ENCODE measurements around the gene RASA1.
"Not testable (repeated sequence)": the region's sequence is repeated elsewhere in the genome, so short reads cannot be mapped to it uniquely, and the experiment has no call there.

RASA1 gene

DNA sequence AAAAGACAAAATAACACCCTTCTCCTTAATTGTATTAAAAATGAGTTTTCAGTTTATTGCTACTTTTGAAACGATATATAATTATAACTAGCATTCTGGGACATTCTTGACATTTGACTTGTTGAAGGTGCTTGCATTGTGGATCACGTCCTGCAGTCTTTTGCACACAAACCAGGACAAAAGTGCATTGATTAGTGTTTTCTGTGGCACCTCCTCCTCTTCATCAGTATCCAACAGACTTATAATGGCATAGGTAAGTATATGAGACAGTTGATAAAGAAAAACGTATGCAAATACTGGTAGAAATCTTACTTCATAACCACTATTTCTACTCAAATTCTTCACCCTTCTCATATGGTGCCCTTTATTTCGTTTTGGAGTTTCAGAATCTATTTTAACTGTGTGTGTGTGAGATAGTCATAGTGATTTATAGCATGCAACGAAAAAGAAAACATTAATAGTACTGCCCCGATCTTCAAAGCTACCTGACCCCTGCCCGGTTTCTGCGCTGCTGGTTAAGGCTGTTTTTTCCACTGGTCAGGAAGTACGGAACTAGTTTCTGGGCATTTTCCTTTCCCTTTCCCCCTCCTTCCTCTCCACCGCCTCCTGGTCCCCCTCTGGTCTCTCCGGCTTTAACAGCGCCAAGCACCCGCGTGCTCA is 639 bp upstream of the RASA1 start:
- TF ChIP-seq POLR2A (IDR thresholded peaks at IDR 0.05; ENCODE audit: low read length) (no peak), GATA1 (IDR thresholded peaks at IDR 0.05; ENCODE audit: low read depth, low read length) (no peak)

DNA sequence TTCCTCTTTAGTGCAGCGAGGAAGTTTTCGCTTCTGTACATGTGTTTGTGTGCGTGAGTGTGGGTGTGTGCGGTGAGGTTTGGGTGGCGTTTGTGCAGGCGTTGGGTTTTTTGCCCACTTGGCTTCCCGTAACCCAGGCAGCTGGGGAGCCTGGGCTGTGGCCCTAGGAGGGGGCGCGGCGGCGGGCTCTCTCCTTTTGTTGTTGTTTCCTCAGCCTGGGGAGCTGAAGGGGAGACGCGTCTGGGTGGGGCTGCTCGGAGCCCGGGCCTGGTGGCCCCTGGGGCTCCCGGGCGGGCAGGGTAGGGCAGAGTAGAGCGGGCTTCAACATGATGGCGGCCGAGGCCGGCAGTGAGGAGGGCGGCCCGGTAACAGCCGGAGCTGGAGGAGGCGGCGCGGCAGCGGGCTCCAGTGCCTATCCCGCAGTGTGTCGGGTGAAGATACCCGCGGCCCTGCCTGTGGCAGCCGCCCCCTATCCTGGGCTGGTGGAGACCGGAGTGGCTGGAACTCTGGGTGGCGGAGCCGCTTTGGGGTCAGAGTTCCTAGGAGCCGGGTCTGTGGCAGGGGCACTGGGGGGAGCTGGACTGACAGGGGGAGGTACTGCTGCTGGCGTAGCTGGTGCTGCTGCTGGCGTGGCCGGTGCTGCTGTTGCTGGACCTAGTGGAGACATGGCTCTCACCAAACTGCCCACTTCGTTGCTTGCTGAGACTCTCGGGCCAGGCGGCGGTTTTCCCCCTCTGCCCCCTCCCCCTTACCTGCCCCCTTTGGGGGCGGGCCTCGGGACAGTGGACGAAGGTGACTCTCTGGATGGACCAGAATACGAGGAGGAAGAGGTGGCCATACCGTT is 665 bp downstream of the RASA1 start:
- peak; percentile 85 to 87 for DNase-seq
- TF ChIP-seq GATA1 (IDR thresholded peaks at IDR 0.05; ENCODE audit: low read depth, low read length) (no peak), POLR2A (IDR thresholded peaks at IDR 0.05; ENCODE audit: low read length) (peak; percentile 1)

More for the DNA sequence above, 639 bp upstream of the RASA1 start:
- peak in 1 of 2 experiments; percentile 42 for DNase-seq

DNA sequence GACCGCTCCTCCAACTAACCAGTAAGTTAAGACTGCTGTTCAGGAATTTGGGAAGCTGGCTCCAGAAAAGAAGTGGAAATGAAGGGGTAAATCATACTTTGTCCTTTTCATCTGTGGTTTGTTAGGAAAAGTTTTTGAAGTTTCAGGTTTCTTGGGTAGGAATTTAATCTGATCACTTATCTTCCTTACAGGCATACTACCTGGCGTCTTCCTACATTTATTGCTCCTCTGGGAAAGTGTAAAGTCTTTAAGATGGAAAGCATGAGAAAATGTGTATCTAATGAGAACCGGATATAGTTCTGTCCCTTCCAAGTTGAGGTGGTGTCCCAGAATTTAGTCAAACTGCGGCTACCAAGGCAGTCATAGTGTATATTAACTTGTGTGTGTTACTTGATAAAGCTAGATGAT is 1.3 kb downstream of the RASA1 start:
- peak in 1 of 2 experiments; percentile 31 for DNase-seq
- TF ChIP-seq POLR2A (IDR thresholded peaks at IDR 0.05; ENCODE audit: low read length) (no peak), GATA1 (IDR thresholded peaks at IDR 0.05; ENCODE audit: low read depth, low read length) (no peak)

GRCh38 chr5:87270888-87271287 is 3.2 kb downstream of the RASA1 start:
- DNase-seq = not testable (repeated sequence)

DNA sequence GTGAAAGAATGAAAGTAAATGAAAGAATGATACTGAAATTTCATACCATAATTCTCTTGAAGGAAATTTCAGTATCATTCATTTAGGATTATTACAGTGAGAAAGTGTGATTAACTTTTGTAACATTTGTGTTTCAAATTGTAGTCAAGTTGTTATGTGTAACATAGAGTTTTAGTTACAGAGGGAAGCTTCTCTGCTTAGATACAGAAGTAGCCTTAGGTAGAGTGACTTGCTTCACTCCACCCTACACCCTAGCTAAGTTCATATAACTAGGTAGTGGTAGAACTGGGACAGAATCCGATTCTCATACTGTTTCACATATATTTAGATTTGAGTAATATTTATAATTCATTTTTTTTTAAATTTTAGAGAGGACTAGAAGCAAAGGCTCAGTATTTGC is 9.0 kb downstream of the RASA1 start:
- no peak for DNase-seq
- no peak for TF ChIP-seq GATA1 (IDR thresholded peaks at IDR 0.05; ENCODE audit: low read depth, low read length)
- TF ChIP-seq POLR2A (IDR thresholded peaks at IDR 0.05; ENCODE audit: low read length) = no peak

DNA sequence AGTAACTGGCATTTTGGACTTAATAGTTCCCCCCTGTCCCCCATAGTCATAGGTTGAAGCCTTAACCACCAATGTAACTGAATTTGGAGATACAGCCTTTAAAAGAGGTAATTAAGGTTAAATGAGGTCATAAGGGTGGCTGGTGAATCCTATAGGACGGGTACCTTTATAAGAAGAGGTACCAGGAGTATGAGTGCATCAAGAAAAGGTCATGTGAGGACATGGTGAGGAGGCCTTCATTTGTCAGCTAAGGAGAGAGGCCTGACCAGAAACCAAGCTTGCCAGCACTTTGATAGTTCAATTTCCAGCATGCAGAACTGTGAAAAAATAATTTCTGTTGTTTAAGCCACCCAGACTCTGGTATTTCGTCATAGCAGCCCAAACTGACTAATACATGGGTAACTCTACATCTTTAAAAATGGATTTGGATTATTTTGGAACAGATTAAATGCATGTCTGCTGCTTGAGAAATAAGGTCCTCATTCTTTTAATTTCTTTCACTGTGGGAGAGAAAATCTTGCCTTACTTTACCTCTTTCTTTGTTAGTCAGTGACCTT is 9.7 kb downstream of the RASA1 start:
- TF ChIP-seq POLR2A (IDR thresholded peaks at IDR 0.05; ENCODE audit: low read length) (no peak), GATA1 (IDR thresholded peaks at IDR 0.05; ENCODE audit: low read depth, low read length) (no peak)
- no peak for DNase-seq

DNA sequence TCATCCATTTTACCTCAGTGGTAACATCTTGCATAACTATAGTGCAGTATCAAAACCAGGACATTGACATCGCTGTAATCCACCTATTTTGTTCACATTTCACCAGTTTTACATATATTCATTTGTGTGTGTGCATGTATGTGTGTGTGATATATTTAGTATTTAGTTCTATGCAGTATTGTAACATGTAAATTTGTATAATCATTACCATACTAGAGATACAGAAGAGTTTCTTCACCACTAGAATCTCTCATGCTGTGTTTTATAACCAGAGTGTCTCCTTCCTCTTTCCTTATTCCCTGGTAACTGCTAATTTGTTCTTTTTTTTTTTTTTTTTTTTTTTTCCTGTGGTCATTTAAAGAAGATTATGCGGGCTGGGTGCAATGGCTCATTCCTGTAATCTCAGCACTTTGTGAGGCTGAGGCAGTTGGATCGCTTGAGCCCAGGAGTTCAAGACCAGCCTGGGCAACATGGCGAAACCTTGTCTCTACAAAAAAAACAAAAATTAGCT is 11.0 kb downstream of the RASA1 start:
- DNase-seq = no peak
- TF ChIP-seq POLR2A (IDR thresholded peaks at IDR 0.05; ENCODE audit: low read length) (no peak), GATA1 (IDR thresholded peaks at IDR 0.05; ENCODE audit: low read depth, low read length) (no peak)

DNA sequence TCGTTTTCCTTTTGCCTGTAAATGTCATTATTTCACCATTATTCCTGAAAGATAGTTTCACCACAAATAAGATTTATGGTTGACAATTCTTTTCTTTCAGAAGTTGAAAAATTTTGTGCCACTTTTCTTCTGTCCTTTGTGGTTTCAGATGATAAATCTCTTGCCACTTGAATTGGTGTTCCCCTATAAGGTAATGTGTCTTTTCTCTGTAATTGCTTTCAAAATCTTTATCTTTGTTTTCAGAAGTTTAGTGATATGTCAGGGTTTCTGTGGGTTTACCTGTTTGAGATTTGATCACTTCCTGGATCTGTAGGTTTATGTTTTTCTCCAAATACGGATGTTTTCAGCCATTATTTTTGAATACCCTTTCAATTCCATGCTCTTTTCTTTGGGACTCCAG is 14.6 kb downstream of the RASA1 start:
- TF ChIP-seq POLR2A (IDR thresholded peaks at IDR 0.05; ENCODE audit: low read length) (no peak), GATA1 (IDR thresholded peaks at IDR 0.05; ENCODE audit: low read depth, low read length) (no peak)
- DNase-seq = no peak

DNA sequence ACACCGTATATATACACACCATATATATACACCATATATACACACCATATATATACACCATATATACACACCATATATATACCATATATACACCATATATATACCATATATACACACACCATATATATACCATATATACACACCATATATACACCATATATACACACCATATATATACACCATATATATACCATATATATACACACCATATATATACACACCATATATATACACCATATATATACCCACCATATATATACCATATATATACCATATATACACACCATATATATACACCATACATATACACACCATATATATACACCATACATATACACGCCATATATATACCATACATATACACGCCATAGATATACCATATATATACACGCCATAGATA is 19.6 kb downstream of the RASA1 start:
- not testable (repeated sequence) for DNase-seq

- no peak for TF ChIP-seq GATA1 (IDR thresholded peaks at IDR 0.05; ENCODE audit: low read depth, low read length)
- no peak for TF ChIP-seq POLR2A (IDR thresholded peaks at IDR 0.05; ENCODE audit: low read length)
- DNase-seq = no peak
Observed at GRCh38 chr5:87298692-87299362, 31.1 kb downstream of the RASA1 start.

GRCh38 chr5:87300176-87300575 is 32.5 kb downstream of the RASA1 start:
- peak; percentile 8 to 23 for DNase-seq

DNA sequence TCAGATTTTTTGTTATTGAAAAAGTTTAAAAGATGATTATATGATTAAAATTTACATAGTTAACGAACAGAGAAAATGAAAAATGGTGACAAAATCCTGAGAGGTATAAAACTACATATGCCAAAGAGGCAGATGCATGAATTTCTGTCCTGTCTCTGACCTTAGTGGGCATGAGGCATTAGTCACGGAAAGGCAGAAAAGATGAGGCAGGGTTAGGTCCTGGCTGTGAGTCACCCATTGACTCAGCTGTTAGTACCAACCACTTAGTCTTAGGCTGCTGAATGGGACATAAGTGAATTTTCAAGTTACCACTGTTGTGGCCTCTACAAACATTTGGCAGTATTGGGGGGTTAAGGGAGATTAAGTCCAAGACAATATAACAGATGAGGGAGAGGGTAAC is 33.1 kb downstream of the RASA1 start:
- TF ChIP-seq GATA1 (IDR thresholded peaks at IDR 0.05; ENCODE audit: low read depth, low read length) (no peak), POLR2A (IDR thresholded peaks at IDR 0.05; ENCODE audit: low read length) (no peak)
- DNase-seq = peak; percentile 33 to 76

More at GRCh38 chr5:87300176-87300575, 32.5 kb downstream of the RASA1 start:
- TF ChIP-seq GATA1 (IDR thresholded peaks at IDR 0.05; ENCODE audit: low read depth, low read length) (no peak), POLR2A (IDR thresholded peaks at IDR 0.05; ENCODE audit: low read length) (no peak)

GRCh38 chr5:87302061-87302460 is 34.4 kb downstream of the RASA1 start:
- TF ChIP-seq POLR2A (IDR thresholded peaks at IDR 0.05; ENCODE audit: low read length) = no peak
- TF ChIP-seq GATA1 (IDR thresholded peaks at IDR 0.05; ENCODE audit: low read depth, low read length) = no peak
- no peak for DNase-seq

DNA sequence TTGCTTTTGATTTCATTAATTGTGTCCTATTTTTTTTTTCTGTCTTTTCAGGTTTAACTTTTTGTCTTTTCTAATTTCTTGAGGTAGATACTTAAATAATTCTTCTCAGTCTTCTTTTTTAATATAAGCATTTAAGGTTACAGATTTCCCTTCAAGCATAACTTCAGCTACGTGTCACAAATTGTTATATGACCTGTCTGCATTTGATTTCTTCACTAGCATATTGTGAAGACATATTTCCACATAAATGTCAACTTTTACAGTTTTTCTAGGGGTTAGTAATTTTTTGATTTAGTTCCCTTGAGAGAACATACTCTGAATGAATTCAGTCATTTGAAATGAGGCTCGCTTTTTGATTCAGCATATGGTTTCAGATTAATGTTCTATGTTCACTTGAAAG is 35.6 kb downstream of the RASA1 start:
- no peak for TF ChIP-seq GATA1 (IDR thresholded peaks at IDR 0.05; ENCODE audit: low read depth, low read length)
- TF ChIP-seq POLR2A (IDR thresholded peaks at IDR 0.05; ENCODE audit: low read length) = no peak
- no peak for DNase-seq

DNA sequence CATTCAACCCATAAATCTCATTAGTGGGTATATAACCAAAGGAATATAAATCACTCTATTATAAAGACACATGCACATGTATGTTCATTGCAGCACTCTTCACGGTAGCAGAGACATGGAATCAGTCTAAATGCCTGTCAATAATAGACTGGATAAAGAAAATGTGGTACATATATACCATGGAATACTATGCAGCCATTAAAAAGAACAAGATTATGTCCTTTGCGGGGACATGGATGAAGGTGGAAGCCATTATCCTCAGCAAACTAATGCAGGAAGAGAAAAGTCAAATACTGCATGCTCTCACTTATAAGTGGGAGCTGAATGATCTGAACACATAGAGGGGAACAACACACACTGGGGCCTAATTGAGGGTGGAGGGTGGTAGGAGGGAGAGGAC is 38.4 kb downstream of the RASA1 start:
- not testable (repeated sequence) for DNase-seq

All from erythroblast (primary cell).